HEK293T (cell line): ENCODE results near the gene USF3.

Source experiments
- ARNT ChIP-seq: fragments of 450-650 bp; IDR thresholded peaks from 2 replicates; pipeline ENCODE4 v1.6.1; 2017; ENCODE audit warnings: mild to moderate bottlenecking
- BHLHE40 ChIP-seq: fragments of 450-650 bp; IDR thresholded peaks from 2 replicates; pipeline ENCODE4 v1.6.1; 2016; ENCODE audit warnings: mild to moderate bottlenecking, moderate library complexity, borderline replicate concordance
- CTBP1 ChIP-seq: fragments of 450-650 bp; IDR thresholded peaks from 2 replicates; pipeline ENCODE4 v1.6.1; 2016; ENCODE audit warnings: borderline replicate concordance
- ELF4 ChIP-seq: fragments of 450-650 bp; IDR thresholded peaks from 2 replicates; pipeline ENCODE4 v1.6.1; 2017; ENCODE audit warnings: antibody characterized with exemption
- FOXA1 ChIP-seq: fragments of 450-650 bp; IDR thresholded peaks from 2 replicates; pipeline ENCODE4 v1.6.1; 2016; ENCODE audit warnings: mild to moderate bottlenecking
- FOXK2 ChIP-seq: fragments of 450-650 bp; IDR thresholded peaks from 2 replicates; pipeline ENCODE4 v1.6.1; 2016; ENCODE audit warnings: mild to moderate bottlenecking
- FOXM1 ChIP-seq: fragments of 450-650 bp; IDR thresholded peaks from 2 replicates; pipeline ENCODE4 v1.6.1; 2017; ENCODE audit warnings: mild to moderate bottlenecking, borderline replicate concordance
- HDGF ChIP-seq: fragments of 450-650 bp; IDR thresholded peaks from 2 replicates; pipeline ENCODE4 v1.6.1; 2017; ENCODE audit warnings: antibody characterized with exemption, borderline replicate concordance
- LEF1 ChIP-seq: fragments of 450-650 bp; IDR thresholded peaks from 2 replicates; pipeline ENCODE4 v1.6.1; 2017; ENCODE audit warnings: mild to moderate bottlenecking, borderline replicate concordance
- NFRKB ChIP-seq: fragments of 450-650 bp; IDR thresholded peaks from 2 replicates; pipeline ENCODE4 v1.6.1; 2016; ENCODE audit warnings: mild to moderate bottlenecking, moderate library complexity
- SP1 ChIP-seq: fragments of 450-650 bp; IDR thresholded peaks from 2 replicates; pipeline ENCODE4 v1.6.1; 2017
- TARDBP ChIP-seq: fragments of 450-650 bp; IDR thresholded peaks from 2 replicates; pipeline ENCODE4 v1.6.1; 2016

- TF ChIP-seq BHLHE40 (no peak), CTBP1 (no peak), SP1 (no peak), NFRKB (no peak), FOXK2 (no peak), ARNT (no peak), TARDBP (no peak), ELF4 (no peak), HDGF (no peak), FOXA1 (no peak), FOXM1 (no peak), LEF1 (no peak)
Measured at GRCh38 chr3:113628316-113628715, 68.1 kb downstream of the USF3 start.
